WTC11 (cell line): Measurements from ENCODE around the gene ATP6V1C2. TPM values are rescaled to one million over a fixed set of nuclear protein-coding genes. Genes with fewer than 3 reads are reported as not detected.

Experiments
- ATAC-seq: fragments of 200-7000 bp; cut with Tn5 transposase; 2 replicates; pipeline ENCODE4 v1.10.0; 2021; ENCODE audit warnings: mild to moderate bottlenecking, moderate library complexity
- CTCF ChIA-PET: fragments of 300-600 bp; sonication (Branson Sonifier 250); formaldehyde crosslinking; loops from one replicate; lab custom pipeline; 2021; ENCODE audit warnings: antibody characterized with exemption; lab: Charles Lee
- POLR2A ChIA-PET: fragments of 350-600 bp; sonication (Branson Sonifier 250); formaldehyde crosslinking; loops from one replicate; lab custom pipeline; 2021; ENCODE audit warnings: antibody characterized with exemption; lab: Charles Lee
- DNase-seq: peaks from one replicate; pipeline ENCODE4 v3.0.0; 2021; ENCODE audit warnings: low spot score
- H3K27ac Mint-ChIP-seq: 2 replicates; pipeline ENCODE4 v1.8.0; 2021; ENCODE audit warnings: mixed read lengths
- H3K27me3 Mint-ChIP-seq: 2 replicates; pipeline ENCODE4 v1.8.0; 2021; ENCODE audit warnings: low read depth, mild to moderate bottlenecking, moderate library complexity, mixed read lengths
- H3K36me3 Mint-ChIP-seq: 2 replicates; pipeline ENCODE4 v1.8.0; 2021; ENCODE audit warnings: mixed read lengths
- H3K4me1 Mint-ChIP-seq: 2 replicates; pipeline ENCODE4 v1.8.0; 2022; ENCODE audit warnings: mixed read lengths
- H3K4me3 Mint-ChIP-seq: 2 replicates; pipeline ENCODE4 v1.8.0; 2021; ENCODE audit warnings: mild to moderate bottlenecking, moderate library complexity, mixed read lengths
- H3K9me3 Mint-ChIP-seq: 2 replicates; pipeline ENCODE4 v1.8.0; 2021; ENCODE audit warnings: mixed read lengths
- ATF3 ChIP-seq: sonication (generic); formaldehyde crosslinking; conservative IDR thresholded peaks from 2 replicates; pipeline ENCODE4 v1.8.1; 2022; ENCODE audit warnings: mild to moderate bottlenecking, missing genetic modification reagents
- CBFB ChIP-seq: sonication (generic); formaldehyde crosslinking; IDR thresholded peaks from 2 replicates; pipeline ENCODE4 v1.8.1; 2022; ENCODE audit warnings: mild to moderate bottlenecking, low read depth, missing genetic modification reagents
- CREB1 ChIP-seq: sonication (generic); formaldehyde crosslinking; IDR thresholded peaks from 2 replicates; pipeline ENCODE4 v1.8.0; 2023; ENCODE audit warnings: mild to moderate bottlenecking, missing genetic modification reagents
- FOXK1 ChIP-seq: sonication (generic); formaldehyde crosslinking; IDR thresholded peaks from 2 replicates; pipeline ENCODE4 v1.8.0; 2022; ENCODE audit warnings: mild to moderate bottlenecking, moderate library complexity, missing genetic modification reagents
- GABPB1 ChIP-seq: sonication (generic); formaldehyde crosslinking; IDR thresholded peaks from 2 replicates; pipeline ENCODE4 v1.8.1; 2023; ENCODE audit warnings: mild to moderate bottlenecking, missing genetic modification reagents
- GRHL2 ChIP-seq: fragments of 250-450 bp; sonication (Bioruptor Pico); IDR thresholded peaks from 2 replicates; pipeline ENCODE4 v1.8.0; 2022; ENCODE audit warnings: mild to moderate bottlenecking, moderate library complexity; ENCODE audit not compliant: insufficient replicate concordance, severe bottlenecking
- HMGA2 ChIP-seq: fragments of 250-450 bp; sonication (Bioruptor Pico); IDR thresholded peaks from 2 replicates; pipeline ENCODE4 v1.4.0; 2021; ENCODE audit warnings: mild to moderate bottlenecking, moderate library complexity
- IRF2 ChIP-seq: sonication (generic); formaldehyde crosslinking; IDR thresholded peaks from 2 replicates; pipeline ENCODE4 v1.8.0; 2022; ENCODE audit warnings: low read depth, missing genetic modification reagents, borderline replicate concordance
- NFE2L1 ChIP-seq: sonication (generic); formaldehyde crosslinking; IDR thresholded peaks from 2 replicates; pipeline ENCODE4 v1.8.1; 2023; ENCODE audit warnings: missing genetic modification reagents
- NR2C2 ChIP-seq: sonication (generic); formaldehyde crosslinking; IDR thresholded peaks from 2 replicates; pipeline ENCODE4 v1.8.0; 2022; ENCODE audit warnings: mild to moderate bottlenecking, missing genetic modification reagents
- PRRX2 ChIP-seq: fragments of 250-450 bp; sonication (Bioruptor Pico); IDR thresholded peaks from 2 replicates; pipeline ENCODE4 v1.8.0; 2021; ENCODE audit warnings: mild to moderate bottlenecking
- RELA ChIP-seq: sonication (generic); formaldehyde crosslinking; IDR thresholded peaks from 2 replicates; pipeline ENCODE4 v1.8.1; 2022; ENCODE audit warnings: missing genetic modification reagents, mild to moderate bottlenecking, borderline replicate concordance
- RORB ChIP-seq: fragments of 250-450 bp; sonication (Bioruptor Pico); IDR thresholded peaks from 2 replicates; pipeline ENCODE4 v1.9.0; 2021; ENCODE audit warnings: mild to moderate bottlenecking
- SMAD4 ChIP-seq: sonication (generic); formaldehyde crosslinking; IDR thresholded peaks from 2 replicates; pipeline ENCODE4 v1.8.0; 2022; ENCODE audit warnings: mild to moderate bottlenecking, missing genetic modification reagents
- SOX15 ChIP-seq: fragments of 250-450 bp; sonication (Bioruptor Pico); IDR thresholded peaks from 2 replicates; pipeline ENCODE4 v1.9.0; 2021; ENCODE audit warnings: mild to moderate bottlenecking
- TCF7 ChIP-seq: sonication (generic); formaldehyde crosslinking; IDR thresholded peaks from 2 replicates; pipeline ENCODE4 v1.8.0; 2022; ENCODE audit warnings: mild to moderate bottlenecking, low read depth, missing genetic modification reagents, moderate library complexity
- TP53 ChIP-seq: sonication (generic); formaldehyde crosslinking; IDR thresholded peaks from 2 replicates; pipeline ENCODE4 v1.8.1; 2023; ENCODE audit warnings: mild to moderate bottlenecking, missing genetic modification reagents
- ZBTB43 ChIP-seq: sonication (generic); formaldehyde crosslinking; IDR thresholded peaks from 2 replicates; pipeline ENCODE4 v1.8.1; 2023; ENCODE audit warnings: mild to moderate bottlenecking, missing genetic modification reagents
- ZNF121 ChIP-seq: sonication (generic); formaldehyde crosslinking; IDR thresholded peaks from 2 replicates; pipeline ENCODE4 v1.8.0; 2023; ENCODE audit warnings: missing genetic modification reagents
- ZNF671 ChIP-seq: fragments of 250-450 bp; sonication (Bioruptor Pico); IDR thresholded peaks from 2 replicates; pipeline ENCODE4 v1.8.0; 2021; ENCODE audit warnings: mild to moderate bottlenecking
- total RNA-seq: library from RNA; stranded (reverse); gene quantifications from 3 replicates; pipeline ENCODE4 v1.2.3, GENCODE V29; 2021
- TF ChIP-seq, protein P1 (sequence below): fragments of 250-450 bp; sonication (Bioruptor Pico); conservative IDR thresholded peaks from 2 replicates; pipeline ENCODE4 v1.9.0; 2021; ENCODE audit warnings: mild to moderate bottlenecking
- TF ChIP-seq, protein P2 (sequence below): sonication (generic); formaldehyde crosslinking; IDR thresholded peaks from 2 replicates; pipeline ENCODE4 v1.8.1; 2023; ENCODE audit warnings: mild to moderate bottlenecking, moderate library complexity, missing genetic modification reagents
- TF ChIP-seq, protein P3 (sequence below): fragments of 250-450 bp; sonication (Bioruptor Pico); IDR thresholded peaks from 2 replicates; pipeline ENCODE4 v1.9.0; 2021; ENCODE audit warnings: mild to moderate bottlenecking, borderline replicate concordance
- TF ChIP-seq, protein P4 (sequence below): sonication (generic); formaldehyde crosslinking; IDR thresholded peaks from 2 replicates; pipeline ENCODE4 v1.8.1; 2023; ENCODE audit warnings: mild to moderate bottlenecking, missing genetic modification reagents, moderate library complexity

ATP6V1C2 gene
- total RNA-seq, 1 experiment from 2014 or later, result 0.42 TPM

GRCh38 chr2:10811517-10811916, 90.1 kb downstream of the ATP6V1C2 start:
- TF ChIP-seq RELA (CRISPR knock-in tag), result no peak
- no peak for DNase-seq
- peak overlapping the region; percentile 89 for H3K27ac Mint-ChIP-seq
- ATAC-seq, result no peak
- no peaks in the 10 kb centered on the region; the same call in 1 of the 2 replicates for H3K9me3 Mint-ChIP-seq
- H3K4me1 Mint-ChIP-seq, result peaks cover 39% of the 10 kb centered on the region
- ChIA-PET CTCF (interaction anchor here (1.0 to 2.0 kb wide), 4 partner anchors 11 to 24 kb away, joined by 3 to 19 read pairs (median 6); no protein-coding TSS in a partner anchor), POLR2A (interaction anchor here (1.0 kb wide), 1 partner anchor 321 kb away, joined by 5 read pairs; a partner anchor contains a TSS)
- peak overlapping the region; percentile 88 for H3K4me3 Mint-ChIP-seq
- H3K27me3 Mint-ChIP-seq, result no peaks in the 10 kb centered on the region
- H3K36me3 Mint-ChIP-seq, result peaks cover 24% of the 10 kb centered on the region

DNA sequence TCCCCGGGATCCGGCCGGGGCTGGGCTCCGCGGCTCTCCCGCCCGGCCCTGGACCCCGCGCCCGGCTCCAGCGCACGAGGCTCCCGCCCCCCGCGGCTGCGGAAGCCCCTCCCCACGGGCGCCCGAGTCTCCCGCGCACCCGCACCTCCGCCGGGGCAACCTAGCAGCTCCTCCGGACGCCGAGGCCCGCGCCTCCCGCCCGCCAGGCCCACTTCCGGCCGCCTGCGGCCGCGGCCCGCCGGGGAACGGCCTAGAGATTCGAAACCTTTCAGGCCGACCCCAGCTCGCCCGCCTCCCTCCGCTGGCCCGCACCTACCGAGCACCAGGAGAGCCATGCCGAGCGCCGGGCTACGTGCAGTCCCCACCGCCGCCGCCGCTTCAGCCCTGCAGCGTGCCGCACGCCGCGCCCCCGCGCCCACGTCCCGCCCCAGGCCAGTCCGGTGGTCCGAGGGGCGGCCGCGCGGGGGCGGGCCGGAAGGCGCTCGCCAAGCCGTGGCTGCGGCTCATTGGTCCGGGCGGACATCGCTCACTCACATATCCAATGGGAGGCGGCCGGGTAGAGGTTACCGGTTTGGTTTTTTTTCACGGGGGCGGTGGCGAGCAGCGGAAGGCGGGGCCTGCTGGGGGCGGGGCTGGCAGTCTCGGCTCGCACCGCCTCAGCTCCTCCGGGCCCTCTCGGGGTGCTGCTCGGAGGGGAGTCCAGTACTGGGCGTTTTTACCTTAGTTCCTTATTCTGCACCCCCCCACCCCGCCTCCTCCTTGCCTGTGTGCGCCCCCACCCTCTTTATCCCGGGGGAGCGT, 91.1 kb downstream of the ATP6V1C2 start, which contains the start of gene PDIA6:
Gene PDIA6 (minus strand): TSS at position 424 of the 801 bp plus-strand sequence. CDS start 89 bp downstream, at position 335.
- H3K27ac Mint-ChIP-seq, result peak within 1 kb of the TSS; percentile 89
- POLR2A ChIA-PET, result interaction anchor here (0.6 to 1.0 kb wide), 2 partner anchors 10 to 320 kb away, joined by 3 to 5 read pairs; a partner anchor contains a TSS
- TF ChIP-seq GABPB1, result peak; percentile 49; the same call in 1 of the 2 replicates
- no peak for TF ChIP-seq PRRX2 (CRISPR knock-in tag)
- no peak for TF ChIP-seq RORB (CRISPR knock-in tag)
- no peak for TF ChIP-seq ZBTB43 (CRISPR knock-in tag)
- TF ChIP-seq NR2C2, result no peak
- no peak for TF ChIP-seq ZNF671 (CRISPR knock-in tag)
- TF ChIP-seq, protein P1, sequence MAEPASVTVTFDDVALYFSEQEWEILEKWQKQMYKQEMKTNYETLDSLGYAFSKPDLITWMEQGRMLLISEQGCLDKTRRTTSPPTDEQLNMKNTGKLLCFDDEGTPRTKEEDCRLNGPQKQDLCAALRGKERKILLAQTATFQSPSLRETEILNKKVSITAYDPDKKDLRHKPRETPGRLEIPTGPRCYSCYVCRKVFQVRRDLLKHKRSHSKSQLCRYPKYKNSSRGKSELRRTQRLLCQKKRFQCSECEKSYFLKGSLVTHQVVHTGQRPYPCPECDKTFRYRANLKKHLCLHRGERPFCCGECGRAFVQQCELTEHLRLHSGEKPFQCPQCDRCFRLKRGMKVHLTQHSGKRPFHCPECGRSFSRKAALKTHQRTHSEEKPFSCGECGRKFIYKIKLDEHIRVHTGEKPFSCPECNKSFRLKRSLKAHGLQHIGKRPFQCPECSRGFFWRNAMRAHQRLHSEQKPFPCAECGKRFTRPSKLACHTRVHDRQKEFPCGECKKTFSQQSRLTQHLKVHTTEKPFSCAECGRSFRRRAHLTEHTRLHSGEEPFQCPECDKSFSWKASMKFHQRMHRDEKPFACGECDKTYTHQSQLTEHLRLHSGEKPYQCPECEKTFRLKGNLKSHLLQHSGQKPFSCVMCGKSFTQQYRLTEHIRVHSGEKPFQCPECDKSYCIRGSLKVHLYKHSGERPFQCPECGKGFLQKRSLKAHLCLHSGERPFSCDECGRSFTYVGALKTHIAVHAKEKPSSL (CRISPR knock-in tag), result no peak
- no peak for TF ChIP-seq IRF2
- TF ChIP-seq TCF7, result 0 out of 2 replicates have a peak, but pooled peaks have one; percentile 24
- TF ChIP-seq GRHL2 (CRISPR knock-in tag), result no peak
- no peak for TF ChIP-seq CREB1 (CRISPR knock-in tag)
- TF ChIP-seq TP53 (CRISPR knock-in tag), result peak; percentile 77
- TF ChIP-seq, protein P2, sequence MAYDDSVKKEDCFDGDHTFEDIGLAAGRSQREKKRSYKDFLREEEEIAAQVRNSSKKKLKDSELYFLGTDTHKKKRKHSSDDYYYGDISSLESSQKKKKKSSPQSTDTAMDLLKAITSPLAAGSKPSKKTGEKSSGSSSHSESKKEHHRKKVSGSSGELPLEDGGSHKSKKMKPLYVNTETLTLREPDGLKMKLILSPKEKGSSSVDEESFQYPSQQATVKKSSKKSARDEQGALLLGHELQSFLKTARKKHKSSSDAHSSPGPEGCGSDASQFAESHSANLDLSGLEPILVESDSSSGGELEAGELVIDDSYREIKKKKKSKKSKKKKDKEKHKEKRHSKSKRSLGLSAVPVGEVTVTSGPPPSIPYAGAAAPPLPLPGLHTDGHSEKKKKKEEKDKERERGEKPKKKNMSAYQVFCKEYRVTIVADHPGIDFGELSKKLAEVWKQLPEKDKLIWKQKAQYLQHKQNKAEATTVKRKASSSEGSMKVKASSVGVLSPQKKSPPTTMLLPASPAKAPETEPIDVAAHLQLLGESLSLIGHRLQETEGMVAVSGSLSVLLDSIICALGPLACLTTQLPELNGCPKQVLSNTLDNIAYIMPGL (CRISPR knock-in tag), result no peak
- no peak for TF ChIP-seq HMGA2 (CRISPR knock-in tag)
- peak; percentile 43; the same call in 1 of the 2 replicates for TF ChIP-seq FOXK1 (CRISPR knock-in tag)
- TF ChIP-seq SOX15 (CRISPR knock-in tag), result no peak
- no peak for TF ChIP-seq NFE2L1 (CRISPR knock-in tag)
- no peak for TF ChIP-seq SMAD4 (CRISPR knock-in tag)
- TF ChIP-seq, protein P3, sequence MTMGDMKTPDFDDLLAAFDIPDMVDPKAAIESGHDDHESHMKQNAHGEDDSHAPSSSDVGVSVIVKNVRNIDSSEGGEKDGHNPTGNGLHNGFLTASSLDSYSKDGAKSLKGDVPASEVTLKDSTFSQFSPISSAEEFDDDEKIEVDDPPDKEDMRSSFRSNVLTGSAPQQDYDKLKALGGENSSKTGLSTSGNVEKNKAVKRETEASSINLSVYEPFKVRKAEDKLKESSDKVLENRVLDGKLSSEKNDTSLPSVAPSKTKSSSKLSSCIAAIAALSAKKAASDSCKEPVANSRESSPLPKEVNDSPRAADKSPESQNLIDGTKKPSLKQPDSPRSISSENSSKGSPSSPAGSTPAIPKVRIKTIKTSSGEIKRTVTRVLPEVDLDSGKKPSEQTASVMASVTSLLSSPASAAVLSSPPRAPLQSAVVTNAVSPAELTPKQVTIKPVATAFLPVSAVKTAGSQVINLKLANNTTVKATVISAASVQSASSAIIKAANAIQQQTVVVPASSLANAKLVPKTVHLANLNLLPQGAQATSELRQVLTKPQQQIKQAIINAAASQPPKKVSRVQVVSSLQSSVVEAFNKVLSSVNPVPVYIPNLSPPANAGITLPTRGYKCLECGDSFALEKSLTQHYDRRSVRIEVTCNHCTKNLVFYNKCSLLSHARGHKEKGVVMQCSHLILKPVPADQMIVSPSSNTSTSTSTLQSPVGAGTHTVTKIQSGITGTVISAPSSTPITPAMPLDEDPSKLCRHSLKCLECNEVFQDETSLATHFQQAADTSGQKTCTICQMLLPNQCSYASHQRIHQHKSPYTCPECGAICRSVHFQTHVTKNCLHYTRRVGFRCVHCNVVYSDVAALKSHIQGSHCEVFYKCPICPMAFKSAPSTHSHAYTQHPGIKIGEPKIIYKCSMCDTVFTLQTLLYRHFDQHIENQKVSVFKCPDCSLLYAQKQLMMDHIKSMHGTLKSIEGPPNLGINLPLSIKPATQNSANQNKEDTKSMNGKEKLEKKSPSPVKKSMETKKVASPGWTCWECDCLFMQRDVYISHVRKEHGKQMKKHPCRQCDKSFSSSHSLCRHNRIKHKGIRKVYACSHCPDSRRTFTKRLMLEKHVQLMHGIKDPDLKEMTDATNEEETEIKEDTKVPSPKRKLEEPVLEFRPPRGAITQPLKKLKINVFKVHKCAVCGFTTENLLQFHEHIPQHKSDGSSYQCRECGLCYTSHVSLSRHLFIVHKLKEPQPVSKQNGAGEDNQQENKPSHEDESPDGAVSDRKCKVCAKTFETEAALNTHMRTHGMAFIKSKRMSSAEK, result no peak
- TF ChIP-seq, protein P4, sequence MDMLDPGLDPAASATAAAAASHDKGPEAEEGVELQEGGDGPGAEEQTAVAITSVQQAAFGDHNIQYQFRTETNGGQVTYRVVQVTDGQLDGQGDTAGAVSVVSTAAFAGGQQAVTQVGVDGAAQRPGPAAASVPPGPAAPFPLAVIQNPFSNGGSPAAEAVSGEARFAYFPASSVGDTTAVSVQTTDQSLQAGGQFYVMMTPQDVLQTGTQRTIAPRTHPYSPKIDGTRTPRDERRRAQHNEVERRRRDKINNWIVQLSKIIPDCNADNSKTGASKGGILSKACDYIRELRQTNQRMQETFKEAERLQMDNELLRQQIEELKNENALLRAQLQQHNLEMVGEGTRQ (CRISPR knock-in tag), result peak; percentile 50; the same call in 1 of the 2 replicates
- TF ChIP-seq ZNF121 (CRISPR knock-in tag), result peak; percentile 76; the same call in 1 of the 2 replicates
- TF ChIP-seq ATF3 (CRISPR knock-in tag), result no peak
- 0 out of 2 replicates have a peak, but pooled peaks have one; percentile 59 for TF ChIP-seq CBFB

More for the DNA sequence above, 91.1 kb downstream of the ATP6V1C2 start, which contains the start of gene PDIA6:
- DNase-seq (peak; percentile 97), ATAC-seq (peak; percentile 91)
- H3K4me3 Mint-ChIP-seq, result peak within 1 kb of the TSS; percentile 88
- no peaks in the 10 kb centered on the region for H3K27me3 Mint-ChIP-seq
- CTCF ChIA-PET, result interaction anchor here (1.0 to 2.0 kb wide), 10 partner anchors 12 to 634 kb away, joined by 3 to 19 read pairs (median 6); a partner anchor contains a TSS
- no peaks in the 10 kb centered on the region for H3K9me3 Mint-ChIP-seq
- H3K4me1 Mint-ChIP-seq, result peaks cover 40% of the 10 kb centered on the region
- H3K36me3 Mint-ChIP-seq, result peaks cover 13% of the 10 kb centered on the region
